22Rv1 (cell line): ENCODE data around the gene PLP1.

ENCODE experiments used
- CTCF ChIP-seq: fragments of 450-650 bp; IDR thresholded peaks from 2 replicates; pipeline ENCODE4 v1.5.1; 2017; ENCODE audit warnings: mild to moderate bottlenecking
- ZFX ChIP-seq: fragments of 450-650 bp; IDR thresholded peaks from 2 replicates; pipeline ENCODE4 v1.6.1; 2017; ENCODE audit warnings: antibody characterized with exemption, borderline replicate concordance

- TF ChIP-seq CTCF (peak; percentile 59), ZFX (no peak)
Observed at GRCh38 chrX:103817502-103817901, 40.9 kb downstream of the PLP1 start.
